ENCODE results near the gene GPR150. TPM values are rescaled to one million over a fixed set of nuclear protein-coding genes. Genes with fewer than 3 reads are reported as not detected.
A peak's percentile ranks its signal among the peaks of the same experiment; 100 is the strongest.

GPR150 gene
- total RNA-seq, 2 experiments from 2014 or later = 0.60 to 0.75 TPM

DNA sequence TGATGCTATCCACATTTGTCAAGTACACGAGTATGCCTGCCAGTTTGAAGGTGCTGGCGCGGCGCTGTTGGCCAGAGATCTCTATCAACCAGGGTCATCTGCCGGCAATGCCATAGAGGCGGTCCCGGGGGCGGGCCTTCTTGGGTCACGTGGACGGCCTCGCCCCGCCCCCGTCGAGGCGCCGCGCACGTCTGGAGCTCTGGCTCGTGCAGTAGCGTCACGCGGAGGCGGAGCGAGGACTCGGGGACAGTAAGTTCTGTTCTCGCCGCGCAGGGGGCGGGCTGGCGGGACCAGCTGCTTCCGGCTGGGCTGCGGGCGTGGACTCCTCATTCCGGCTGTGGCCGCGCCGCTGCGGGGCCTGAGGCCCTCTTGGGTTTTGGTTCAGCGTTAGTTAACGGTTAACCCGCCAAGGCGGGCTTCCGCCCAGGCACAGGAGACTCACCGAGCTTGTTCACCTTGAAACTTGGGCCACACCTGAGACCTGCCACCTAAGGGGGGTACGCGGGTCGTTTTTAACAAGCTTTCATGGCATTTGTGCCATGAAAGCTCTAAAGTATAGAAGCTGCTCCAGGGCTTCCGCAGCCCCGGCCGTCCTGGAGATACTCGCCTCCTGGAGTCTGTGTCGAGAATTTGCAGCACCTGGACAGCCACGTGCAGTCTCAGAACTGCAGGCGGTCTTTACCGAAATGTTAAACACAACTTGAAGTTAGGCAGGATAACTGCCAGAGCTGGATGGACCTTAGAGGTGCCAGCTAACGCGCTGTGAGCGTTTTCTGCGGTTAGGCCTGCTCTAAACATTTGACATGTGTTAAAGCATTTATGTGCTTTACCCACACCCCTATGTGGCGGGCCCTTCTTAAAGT, 26.9 kb downstream of the GPR150 start, which contains the start of gene RFESD:
TSS of gene RFESD (plus strand) at position 209 of the 863 bp plus-strand sequence. CDS start 5,495 bp downstream, outside the sequence.
- POLR2A ChIA-PET = interaction anchor here (0.6 to 2.8 kb wide), 20 partner anchors 11 to 1016 kb away, joined by 3 to 87 read pairs (median 4); partner anchors contain the start of genes ARSK, CAST, ELL2 and GLRX
- peak within 1 kb of the TSS; percentile 74 for H3K4me3 ChIP-seq (ENCODE audit: low read length)
- H3K27me3 Mint-ChIP-seq = no peaks in the 10 kb centered on the region
- peak within 1 kb of the TSS; percentile 68 for H3K27ac Mint-ChIP-seq
- CTCF ChIA-PET = interaction anchor here (0.8 to 2.1 kb wide), 11 partner anchors 15 to 1222 kb away, joined by 3 to 13 read pairs (median 4); partner anchors contain the start of genes ARSK, GLRX, GPR150 and SKIC3
- peaks cover 18% of the 10 kb centered on the region for H3K4me1 ChIP-seq (ENCODE audit: insufficient read depth, low read length)
- DNase-seq = peak; percentile 82 to 97 (median 90)
- peaks cover 3% of the 10 kb centered on the region for H3K36me3 Mint-ChIP-seq (ENCODE audit: low read depth)
- TF ChIP-seq, protein P1, sequence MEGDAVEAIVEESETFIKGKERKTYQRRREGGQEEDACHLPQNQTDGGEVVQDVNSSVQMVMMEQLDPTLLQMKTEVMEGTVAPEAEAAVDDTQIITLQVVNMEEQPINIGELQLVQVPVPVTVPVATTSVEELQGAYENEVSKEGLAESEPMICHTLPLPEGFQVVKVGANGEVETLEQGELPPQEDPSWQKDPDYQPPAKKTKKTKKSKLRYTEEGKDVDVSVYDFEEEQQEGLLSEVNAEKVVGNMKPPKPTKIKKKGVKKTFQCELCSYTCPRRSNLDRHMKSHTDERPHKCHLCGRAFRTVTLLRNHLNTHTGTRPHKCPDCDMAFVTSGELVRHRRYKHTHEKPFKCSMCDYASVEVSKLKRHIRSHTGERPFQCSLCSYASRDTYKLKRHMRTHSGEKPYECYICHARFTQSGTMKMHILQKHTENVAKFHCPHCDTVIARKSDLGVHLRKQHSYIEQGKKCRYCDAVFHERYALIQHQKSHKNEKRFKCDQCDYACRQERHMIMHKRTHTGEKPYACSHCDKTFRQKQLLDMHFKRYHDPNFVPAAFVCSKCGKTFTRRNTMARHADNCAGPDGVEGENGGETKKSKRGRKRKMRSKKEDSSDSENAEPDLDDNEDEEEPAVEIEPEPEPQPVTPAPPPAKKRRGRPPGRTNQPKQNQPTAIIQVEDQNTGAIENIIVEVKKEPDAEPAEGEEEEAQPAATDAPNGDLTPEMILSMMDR (IDR thresholded peaks at IDR 0.05) = no peak
- H3K36me3 ChIP-seq (ENCODE audit: insufficient read depth, low read length) = no peaks in the 10 kb centered on the region
- peak within 1 kb of the TSS; percentile 71 to 74 for H3K27ac ChIP-seq (ENCODE audit: low read depth in 1 of 2, low read length in 2 of 2)
- peaks cover 51% of the 10 kb centered on the region for H3K4me1 Mint-ChIP-seq (ENCODE audit: low read depth)
- peak; percentile 92 for ATAC-seq (ENCODE audit: poor library complexity)
- no peaks in the 10 kb centered on the region for H3K9me3 Mint-ChIP-seq
- intact Hi-C loops (cut with DNase I, micrococcal nuclease) = loop anchor here (5.0 kb wide), 4 partner anchors 94 to 691 kb away; partner anchors contain the start of genes ELL2 (in 1 of the 2), GLRX (in 1 of the 2) and SKIC3 (in 1 of the 2)
- peak within 1 kb of the TSS; percentile 88 for H3K4me3 Mint-ChIP-seq
- H3K9me3 ChIP-seq (ENCODE audit: control insufficient read depth in 1 of 2, insufficient read depth in 1 of 2, low read length in 2 of 2) = no peaks in the 10 kb centered on the region
- no peaks in the 10 kb centered on the region for H3K27me3 ChIP-seq (ENCODE audit: control insufficient read depth in 1 of 2, insufficient read depth in 2 of 2, low read length in 2 of 2)

DNA sequence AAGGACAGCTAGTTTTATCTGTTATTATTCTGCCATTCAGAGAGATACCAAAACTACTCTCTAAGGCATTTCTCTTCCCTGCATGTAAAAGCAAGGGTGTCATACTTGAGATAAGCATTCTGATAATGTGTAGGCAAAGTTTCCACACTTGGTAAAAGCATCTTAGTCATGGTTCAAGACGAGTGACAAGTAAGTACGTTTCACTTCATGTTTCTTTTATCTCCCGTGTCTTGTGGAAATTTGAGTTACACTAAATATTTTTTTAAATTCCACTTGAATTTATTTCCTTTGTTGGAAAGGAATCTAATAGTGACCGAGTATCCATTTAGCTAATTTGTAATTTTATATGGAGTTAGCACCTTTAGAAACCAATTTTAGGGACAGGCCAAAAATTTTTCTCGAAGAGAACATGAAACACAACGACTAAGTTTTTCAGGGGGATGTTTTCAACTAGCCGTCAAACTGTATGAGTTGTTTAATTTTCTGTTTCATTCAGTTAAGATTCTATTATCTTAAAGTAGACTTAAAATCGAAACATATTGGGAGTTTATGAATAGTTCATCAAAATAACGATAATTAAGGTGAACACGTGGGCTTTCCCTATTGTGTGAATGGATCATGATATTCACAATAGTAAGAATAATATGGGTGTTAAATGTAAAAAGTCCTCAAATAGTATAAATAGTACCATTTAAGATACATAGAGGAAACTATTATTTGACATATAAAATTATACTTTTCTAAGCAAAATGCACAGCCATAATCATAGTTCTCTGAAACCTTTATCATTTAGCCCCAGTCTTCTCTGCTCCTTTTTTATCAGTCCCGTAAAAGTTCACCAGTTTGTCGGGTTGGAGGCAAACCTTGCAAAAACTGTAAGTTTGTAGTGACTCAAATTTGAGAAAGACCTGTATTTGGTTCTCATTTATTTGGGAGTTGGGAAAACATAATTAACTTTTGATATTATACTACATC, 28.3 kb downstream of the GPR150 start:
- Mint-ChIP-seq H3K36me3 (ENCODE audit: low read depth) (peaks cover 17% of the 10 kb centered on the region), H3K4me1 (ENCODE audit: low read depth) (peaks cover 51% of the 10 kb centered on the region), H3K4me3 (peak overlapping the region; percentile 56), H3K9me3 (no peaks in the 10 kb centered on the region), H3K27me3 (no peaks in the 10 kb centered on the region), H3K27ac (peak overlapping the region; percentile 68)
- Histone ChIP-seq H3K9me3 (ENCODE audit: control insufficient read depth in 1 of 2, insufficient read depth in 1 of 2, low read length in 2 of 2) (no peaks in the 10 kb centered on the region), H3K27me3 (ENCODE audit: control insufficient read depth in 1 of 2, insufficient read depth in 2 of 2, low read length in 2 of 2) (no peaks in the 10 kb centered on the region), H3K4me1 (ENCODE audit: insufficient read depth, low read length) (peaks cover 18% of the 10 kb centered on the region), H3K27ac (ENCODE audit: low read depth in 1 of 2, low read length in 2 of 2) (no peak overlapping the region), H3K36me3 (ENCODE audit: insufficient read depth, low read length) (peaks cover 5% of the 10 kb centered on the region), H3K4me3 (ENCODE audit: low read length) (no peak overlapping the region)
- TF ChIP-seq, protein P1 (IDR thresholded peaks at IDR 0.05) = no peak
- CTCF ChIA-PET = interaction anchor here (0.7 to 2.1 kb wide), 3 partner anchors 12 to 175 kb away, joined by 4 to 13 read pairs (median 8); partner anchors contain the start of gene GLRX
- DNase-seq (peak in 1 of 14 experiments; percentile 20), ATAC-seq (ENCODE audit: poor library complexity) (no peak)
- intact Hi-C loops (cut with DNase I, micrococcal nuclease) = loop anchor here (5.0 kb wide), 4 partner anchors 96 to 689 kb away; partner anchors contain the start of genes ELL2 (in 1 of the 2), GLRX (in 1 of the 2) and SKIC3 (in 1 of the 2)
- POLR2A ChIA-PET = interaction anchor here (1.0 to 2.8 kb wide), 7 partner anchors 11 to 1014 kb away, joined by 4 to 87 read pairs (median 9); partner anchors contain the start of genes ARSK, CAST and SKIC3
